Measurements from ENCODE around the gene PTPRG.

PTPRG gene

DNA sequence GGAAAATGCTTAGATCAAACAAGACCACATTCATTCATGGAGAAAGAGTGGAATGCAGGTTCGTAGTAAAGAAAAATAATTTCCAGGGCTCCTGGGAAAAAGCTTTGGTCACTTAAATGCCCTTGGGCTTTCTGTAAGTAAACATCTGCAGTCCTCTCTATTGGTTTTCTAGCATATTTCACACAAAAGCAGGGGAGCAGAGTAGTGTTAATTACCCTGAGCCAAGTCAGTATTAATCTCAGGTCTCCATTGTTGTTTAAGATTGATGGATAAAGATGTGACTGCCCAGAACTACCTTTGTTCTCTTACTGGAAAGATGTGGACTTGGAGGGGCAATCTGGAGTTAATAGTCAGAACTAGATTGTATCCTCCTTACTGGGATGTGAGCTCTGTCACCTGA, 242.6 kb downstream of the PTPRG start:
- Histone ChIP-seq H3K4me1 (ENCODE audit: insufficient read depth, poor library complexity, severe bottlenecking) (no peaks in the 10 kb centered on the region), H3K36me3 (ENCODE audit: low read depth) (no peaks in the 10 kb centered on the region), H3K27ac (ENCODE audit: poor library complexity, severe bottlenecking) (no peak overlapping the region), H3K9me3 (ENCODE audit: severe bottlenecking) (no peaks in the 10 kb centered on the region), H3K4me3 (ENCODE audit: severe bottlenecking) (no peak overlapping the region), H3K27me3 (ENCODE audit: insufficient read depth, poor library complexity, severe bottlenecking) (no peaks in the 10 kb centered on the region)
- no peak for DNase-seq (ENCODE audit: low spot score)
- TF ChIP-seq, protein P1, sequence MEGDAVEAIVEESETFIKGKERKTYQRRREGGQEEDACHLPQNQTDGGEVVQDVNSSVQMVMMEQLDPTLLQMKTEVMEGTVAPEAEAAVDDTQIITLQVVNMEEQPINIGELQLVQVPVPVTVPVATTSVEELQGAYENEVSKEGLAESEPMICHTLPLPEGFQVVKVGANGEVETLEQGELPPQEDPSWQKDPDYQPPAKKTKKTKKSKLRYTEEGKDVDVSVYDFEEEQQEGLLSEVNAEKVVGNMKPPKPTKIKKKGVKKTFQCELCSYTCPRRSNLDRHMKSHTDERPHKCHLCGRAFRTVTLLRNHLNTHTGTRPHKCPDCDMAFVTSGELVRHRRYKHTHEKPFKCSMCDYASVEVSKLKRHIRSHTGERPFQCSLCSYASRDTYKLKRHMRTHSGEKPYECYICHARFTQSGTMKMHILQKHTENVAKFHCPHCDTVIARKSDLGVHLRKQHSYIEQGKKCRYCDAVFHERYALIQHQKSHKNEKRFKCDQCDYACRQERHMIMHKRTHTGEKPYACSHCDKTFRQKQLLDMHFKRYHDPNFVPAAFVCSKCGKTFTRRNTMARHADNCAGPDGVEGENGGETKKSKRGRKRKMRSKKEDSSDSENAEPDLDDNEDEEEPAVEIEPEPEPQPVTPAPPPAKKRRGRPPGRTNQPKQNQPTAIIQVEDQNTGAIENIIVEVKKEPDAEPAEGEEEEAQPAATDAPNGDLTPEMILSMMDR (IDR thresholded peaks at IDR 0.05; ENCODE audit: poor library complexity, severe bottlenecking): no peak
- ATAC-seq (ENCODE audit: low read depth): no peak

DNA sequence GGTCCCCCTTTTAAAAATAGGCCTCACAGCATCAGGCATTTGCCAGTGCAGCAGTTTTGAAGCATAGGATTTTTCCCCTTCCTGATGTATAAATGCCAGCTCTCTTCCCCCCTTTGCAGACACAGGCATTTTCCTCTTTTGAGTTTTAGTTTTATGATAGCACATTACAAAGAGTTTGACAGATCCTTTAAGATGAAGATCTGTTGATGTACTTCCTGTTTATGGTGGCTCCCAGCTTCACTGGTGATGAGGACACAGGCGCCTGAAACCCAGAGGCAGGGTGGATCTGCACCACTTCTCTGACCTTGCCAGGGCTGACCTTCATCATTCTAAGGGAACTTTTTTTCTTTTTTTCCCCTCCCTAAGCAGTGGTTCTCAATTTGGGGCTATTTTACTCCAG, 243.4 kb downstream of the PTPRG start:
- H3K4me3 ChIP-seq (ENCODE audit: severe bottlenecking): no peak overlapping the region
- no peaks in the 10 kb centered on the region for H3K36me3 ChIP-seq (ENCODE audit: low read depth)
- H3K4me1 ChIP-seq (ENCODE audit: insufficient read depth, poor library complexity, severe bottlenecking): no peaks in the 10 kb centered on the region
- H3K27ac ChIP-seq (ENCODE audit: poor library complexity, severe bottlenecking): no peak overlapping the region
- DNase-seq (ENCODE audit: low spot score) (no peak), ATAC-seq (ENCODE audit: low read depth) (no peak)
- H3K9me3 ChIP-seq (ENCODE audit: severe bottlenecking): no peaks in the 10 kb centered on the region
- H3K27me3 ChIP-seq (ENCODE audit: insufficient read depth, poor library complexity, severe bottlenecking): no peaks in the 10 kb centered on the region
- TF ChIP-seq, protein P1 (IDR thresholded peaks at IDR 0.05; ENCODE audit: poor library complexity, severe bottlenecking): no peak

DNA sequence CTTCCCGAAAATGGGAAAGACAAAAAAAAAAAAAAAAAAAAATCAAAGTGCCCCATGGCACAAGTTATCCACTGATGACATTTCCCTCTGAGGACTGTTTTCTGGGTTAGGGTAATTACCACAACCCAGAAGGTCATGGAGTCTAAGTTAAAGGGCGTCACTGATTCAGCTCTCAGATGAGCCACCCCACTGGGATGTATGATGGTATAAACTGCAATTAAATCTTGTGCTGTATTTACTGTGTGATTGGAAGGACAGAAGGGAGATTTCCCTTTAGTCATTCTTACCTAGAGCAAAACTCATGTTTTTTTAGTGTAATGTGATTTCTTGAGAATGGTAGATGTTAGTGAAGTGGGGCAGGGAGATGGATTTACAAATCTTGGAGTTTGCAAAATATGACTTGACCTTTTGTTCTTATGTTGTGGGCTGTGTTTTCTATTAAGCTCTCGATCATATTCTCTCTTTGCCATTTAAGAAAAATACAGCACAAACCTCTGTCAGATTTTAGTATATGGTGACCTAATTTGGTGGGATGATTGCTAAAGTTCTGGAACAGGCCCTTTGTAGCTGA, 244.2 kb downstream of the PTPRG start:
- no peak for DNase-seq (ENCODE audit: low spot score)
- Histone ChIP-seq H3K9me3 (ENCODE audit: severe bottlenecking) (no peaks in the 10 kb centered on the region), H3K4me3 (ENCODE audit: severe bottlenecking) (no peak overlapping the region), H3K27ac (ENCODE audit: poor library complexity, severe bottlenecking) (no peak overlapping the region), H3K4me1 (ENCODE audit: insufficient read depth, poor library complexity, severe bottlenecking) (no peaks in the 10 kb centered on the region), H3K27me3 (ENCODE audit: insufficient read depth, poor library complexity, severe bottlenecking) (no peaks in the 10 kb centered on the region), H3K36me3 (ENCODE audit: low read depth) (no peaks in the 10 kb centered on the region)
- TF ChIP-seq, protein P1 (IDR thresholded peaks at IDR 0.05; ENCODE audit: poor library complexity, severe bottlenecking): no peak
- ATAC-seq (ENCODE audit: low read depth): no peak

DNA sequence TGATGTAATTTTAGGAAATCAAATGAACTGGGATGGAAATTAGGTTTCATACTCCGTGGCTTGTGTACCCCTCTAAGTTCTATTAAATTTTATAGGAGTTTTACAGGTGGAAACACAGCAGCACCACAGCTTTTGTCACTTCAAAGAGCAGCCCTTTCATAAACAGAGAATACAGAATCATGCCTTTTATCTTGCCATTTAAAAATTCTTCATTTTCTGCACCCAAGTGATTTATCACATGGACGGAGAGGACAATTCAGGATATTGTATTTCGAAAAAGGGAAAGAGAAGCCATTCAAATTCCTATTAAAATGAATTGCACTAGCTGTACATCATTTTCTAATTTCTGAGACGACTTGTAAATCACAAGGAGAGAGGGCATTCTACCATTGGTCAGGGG, 245.4 kb downstream of the PTPRG start:
- H3K36me3 ChIP-seq (ENCODE audit: low read depth): no peaks in the 10 kb centered on the region
- H3K9me3 ChIP-seq (ENCODE audit: severe bottlenecking): no peaks in the 10 kb centered on the region
- no peak for DNase-seq (ENCODE audit: low spot score)
- no peak overlapping the region for H3K4me3 ChIP-seq (ENCODE audit: severe bottlenecking)
- TF ChIP-seq, protein P1 (IDR thresholded peaks at IDR 0.05; ENCODE audit: poor library complexity, severe bottlenecking): no peak
- no peaks in the 10 kb centered on the region for H3K4me1 ChIP-seq (ENCODE audit: insufficient read depth, poor library complexity, severe bottlenecking)
- H3K27me3 ChIP-seq (ENCODE audit: insufficient read depth, poor library complexity, severe bottlenecking): no peaks in the 10 kb centered on the region
- no peak overlapping the region for H3K27ac ChIP-seq (ENCODE audit: poor library complexity, severe bottlenecking)
- no peak for ATAC-seq (ENCODE audit: low read depth)

DNA sequence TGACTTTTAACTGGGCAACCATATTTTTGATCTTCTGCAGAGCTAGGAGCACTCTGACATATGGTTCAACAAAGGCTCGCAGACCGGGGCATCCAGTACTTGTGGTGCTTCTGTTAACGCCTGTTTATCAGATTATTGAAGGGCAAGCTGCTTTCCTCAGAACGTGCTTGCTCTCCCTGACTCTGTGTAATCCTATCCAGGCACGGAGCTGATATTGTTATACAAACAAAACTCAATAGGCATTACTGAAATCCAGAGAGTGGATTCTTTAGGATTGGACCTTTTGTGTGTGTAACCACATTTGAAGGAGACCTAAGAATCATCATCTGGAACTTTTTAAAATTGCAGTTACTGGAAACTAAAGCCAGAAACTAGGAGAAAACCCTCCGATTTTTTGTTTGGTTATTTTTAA, 246.5 kb downstream of the PTPRG start:
- H3K9me3 ChIP-seq (ENCODE audit: severe bottlenecking): no peaks in the 10 kb centered on the region
- DNase-seq (ENCODE audit: low spot score) (no peak), ATAC-seq (ENCODE audit: low read depth) (no peak)
- no peaks in the 10 kb centered on the region for H3K4me1 ChIP-seq (ENCODE audit: insufficient read depth, poor library complexity, severe bottlenecking)
- TF ChIP-seq, protein P1 (IDR thresholded peaks at IDR 0.05; ENCODE audit: poor library complexity, severe bottlenecking): no peak
- no peak overlapping the region for H3K4me3 ChIP-seq (ENCODE audit: severe bottlenecking)
- H3K27ac ChIP-seq (ENCODE audit: poor library complexity, severe bottlenecking): no peak overlapping the region
- no peaks in the 10 kb centered on the region for H3K27me3 ChIP-seq (ENCODE audit: insufficient read depth, poor library complexity, severe bottlenecking)
- no peaks in the 10 kb centered on the region for H3K36me3 ChIP-seq (ENCODE audit: low read depth)

Measured in RWPE2 (cell line).